Neural progenitor cell (in vitro differentiated cells): ENCODE measurements around the gene ABCA3. TPM values are rescaled to one million over a fixed set of nuclear protein-coding genes. Genes with fewer than 3 reads are reported as not detected.

Experiments
- DNase-seq: peaks from one replicate; pipeline ENCODE4 v3.0.0-alpha.2; 2016; ENCODE audit warnings: low spot score
- H2AFZ ChIP-seq: fragments of 200-600 bp; sonication (generic); replicated peaks from 2 replicates; pipeline ENCODE4 v1.6.1; 2016; ENCODE audit warnings: antibody characterized with exemption
- H3F3A ChIP-seq: fragments of 200-600 bp; sonication (generic); 2 replicates; pipeline ENCODE4 v1.6.1; 2016; ENCODE audit warnings: antibody characterized with exemption, low read depth
- H3K27ac ChIP-seq: fragments of 200-600 bp; sonication (generic); 2 replicates; pipeline ENCODE4 v1.5.1; 2016; ENCODE audit warnings: mild to moderate bottlenecking
- H3K27me3 ChIP-seq: fragments of 200-600 bp; sonication (generic); 2 replicates; pipeline ENCODE4 v1.6.1; 2016; ENCODE audit warnings: mild to moderate bottlenecking, moderate library complexity
- H3K36me3 ChIP-seq: fragments of 200-600 bp; sonication (generic); 2 replicates; pipeline ENCODE4 v1.5.1; 2016
- H3K4me1 ChIP-seq: fragments of 200-600 bp; sonication (generic); 2 replicates; pipeline ENCODE4 v1.6.1; 2016; ENCODE audit warnings: mixed run types
- H3K4me2 ChIP-seq: fragments of 200-600 bp; sonication (generic); 2 replicates; pipeline ENCODE4 v1.6.1; 2016
- H3K4me3 ChIP-seq: fragments of 200-600 bp; sonication (generic); 2 replicates; pipeline ENCODE4 v1.5.1; 2016
- H3K79me2 ChIP-seq: fragments of 200-600 bp; sonication (generic); 2 replicates; pipeline ENCODE4 v1.6.1; 2016; ENCODE audit warnings: low read depth
- H3K9ac ChIP-seq: fragments of 200-600 bp; sonication (generic); 2 replicates; pipeline ENCODE4 v1.6.1; 2016
- H3K9me3 ChIP-seq: fragments of 200-600 bp; sonication (generic); 2 replicates; pipeline ENCODE4 v1.5.1; 2016; ENCODE audit warnings: low read depth
- H4K20me1 ChIP-seq: fragments of 200-600 bp; sonication (generic); 2 replicates; pipeline ENCODE4 v1.6.1; 2016; ENCODE audit warnings: low read depth
- H3K27ac Mint-ChIP-seq: 3 replicates; pipeline ENCODE4 v1.8.0; 2021; ENCODE audit warnings: mixed read lengths
- H3K27me3 Mint-ChIP-seq: 2 replicates; pipeline ENCODE4 v1.8.0; 2022; ENCODE audit warnings: low read depth, mild to moderate bottlenecking, inconsistent platforms, moderate library complexity, mixed read lengths; ENCODE audit not compliant: insufficient read depth
- H3K36me3 Mint-ChIP-seq: 3 replicates; pipeline ENCODE4 v1.8.0; 2021; ENCODE audit warnings: mixed read lengths
- H3K4me1 Mint-ChIP-seq: 3 replicates; pipeline ENCODE4 v1.8.0; 2021; ENCODE audit warnings: mixed read lengths
- H3K4me3 Mint-ChIP-seq: 3 replicates; pipeline ENCODE4 v1.8.0; 2021; ENCODE audit warnings: mild to moderate bottlenecking, moderate library complexity, mixed read lengths
- H3K9me3 Mint-ChIP-seq: 3 replicates; pipeline ENCODE4 v1.8.0; 2020; ENCODE audit warnings: mixed read lengths
- EZH2 ChIP-seq: fragments of 200-600 bp; sonication (generic); IDR thresholded peaks from 2 replicates; pipeline ENCODE4 v1.6.1; 2017; ENCODE audit warnings: antibody characterized with exemption, mild to moderate bottlenecking, moderate library complexity
- EZH2phosphoT487 ChIP-seq: fragments of 200-600 bp; sonication (generic); IDR thresholded peaks from 2 replicates; pipeline ENCODE4 v1.6.1; 2017; ENCODE audit warnings: antibody characterized with exemption
- total RNA-seq: library from RNA; depleted of rRNA; stranded (reverse); fragments of >200 nt; gene quantifications from 2 replicates; pipeline ENCODE4 v1.2.3, GENCODE V29; 2015; ENCODE audit warnings: low replicate concordance
- TF ChIP-seq, protein P1 (sequence below): fragments of 200-600 bp; sonication (generic); IDR thresholded peaks from 2 replicates; pipeline ENCODE4 v1.5.1; 2017; ENCODE audit warnings: antibody characterized with exemption, mild to moderate bottlenecking

Gene ABCA3
- total RNA-seq, 1 donor from 2014 or later: 9.7 TPM

DNA sequence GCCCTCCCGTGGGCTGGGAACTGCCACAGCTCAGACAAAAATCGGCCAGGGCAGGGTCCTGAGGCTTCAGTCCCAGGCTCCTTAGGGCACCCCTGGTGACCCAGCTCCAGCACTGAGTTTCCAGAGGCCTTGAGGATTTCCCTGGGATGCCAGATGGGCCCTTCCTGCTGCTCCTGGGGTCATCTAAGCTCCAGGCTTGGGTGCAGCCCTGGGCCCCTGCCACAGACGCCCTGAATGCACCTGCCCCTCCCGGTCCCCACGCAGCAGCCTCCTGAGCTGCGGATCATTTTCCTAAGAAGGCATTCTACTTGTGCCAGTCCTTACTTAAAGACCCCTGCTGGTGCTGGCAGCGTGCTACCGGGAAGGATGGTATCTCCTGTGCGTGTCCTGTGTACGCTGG lies 66.6 kb downstream of the ABCA3 start:
- Mint-ChIP-seq H3K4me3 (no peak overlapping the region), H3K9me3 (no peaks in the 10 kb centered on the region), H3K4me1 (peaks cover 9% of the 10 kb centered on the region), H3K27me3 (peaks cover 4% of the 10 kb centered on the region), H3K36me3 (no peaks in the 10 kb centered on the region), H3K27ac (no peak overlapping the region)
- Histone ChIP-seq H3K27me3 (no peaks in the 10 kb centered on the region), H3K9me3 (no peaks in the 10 kb centered on the region), H3K36me3 (no peaks in the 10 kb centered on the region), H3F3A (peaks cover 7% of the 10 kb centered on the region), H3K27ac (no peak overlapping the region), H3K4me2 (no peak overlapping the region), H3K79me2 (peaks cover 17% of the 10 kb centered on the region), H3K4me3 (no peak overlapping the region), H3K9ac (no peak overlapping the region), H3K4me1 (peaks cover 3% of the 10 kb centered on the region), H2AFZ (no peak overlapping the region), H4K20me1 (peaks cover 10% of the 10 kb centered on the region)
- DNase-seq: no peak
- TF ChIP-seq EZH2phosphoT487: no peak
- no peak for TF ChIP-seq EZH2

DNA sequence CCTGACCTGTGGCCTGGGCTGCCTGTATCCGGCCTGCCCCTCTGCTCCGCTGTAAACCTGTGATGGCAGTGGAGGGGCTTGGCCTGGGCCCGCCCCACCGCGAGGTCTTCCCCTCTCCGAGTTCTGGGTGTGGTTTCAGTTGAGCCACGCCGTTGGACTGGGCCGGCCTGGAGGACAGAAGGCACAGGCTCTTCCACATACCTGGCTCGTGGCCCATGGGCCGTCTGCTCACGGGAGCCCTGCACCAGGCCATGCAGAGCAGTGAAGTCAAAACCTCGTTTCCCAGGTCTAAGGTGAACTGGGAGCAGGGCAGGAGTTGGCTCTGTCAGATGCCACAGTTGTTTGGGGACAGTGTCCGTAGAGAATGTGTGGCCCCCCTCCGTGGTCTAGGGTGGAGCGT lies 67.0 kb downstream of the ABCA3 start:
- H3K9ac ChIP-seq: no peak overlapping the region
- H2AFZ ChIP-seq: no peak overlapping the region
- no peak overlapping the region for H3K27ac Mint-ChIP-seq
- H3K27me3 Mint-ChIP-seq: peaks cover 4% of the 10 kb centered on the region
- H3K27ac ChIP-seq: no peak overlapping the region
- H3K9me3 Mint-ChIP-seq: no peaks in the 10 kb centered on the region
- no peaks in the 10 kb centered on the region for H3K36me3 Mint-ChIP-seq
- H3F3A ChIP-seq: peaks cover 7% of the 10 kb centered on the region
- no peak overlapping the region for H3K4me3 Mint-ChIP-seq
- peaks cover 13% of the 10 kb centered on the region for H4K20me1 ChIP-seq
- TF ChIP-seq, protein P1, sequence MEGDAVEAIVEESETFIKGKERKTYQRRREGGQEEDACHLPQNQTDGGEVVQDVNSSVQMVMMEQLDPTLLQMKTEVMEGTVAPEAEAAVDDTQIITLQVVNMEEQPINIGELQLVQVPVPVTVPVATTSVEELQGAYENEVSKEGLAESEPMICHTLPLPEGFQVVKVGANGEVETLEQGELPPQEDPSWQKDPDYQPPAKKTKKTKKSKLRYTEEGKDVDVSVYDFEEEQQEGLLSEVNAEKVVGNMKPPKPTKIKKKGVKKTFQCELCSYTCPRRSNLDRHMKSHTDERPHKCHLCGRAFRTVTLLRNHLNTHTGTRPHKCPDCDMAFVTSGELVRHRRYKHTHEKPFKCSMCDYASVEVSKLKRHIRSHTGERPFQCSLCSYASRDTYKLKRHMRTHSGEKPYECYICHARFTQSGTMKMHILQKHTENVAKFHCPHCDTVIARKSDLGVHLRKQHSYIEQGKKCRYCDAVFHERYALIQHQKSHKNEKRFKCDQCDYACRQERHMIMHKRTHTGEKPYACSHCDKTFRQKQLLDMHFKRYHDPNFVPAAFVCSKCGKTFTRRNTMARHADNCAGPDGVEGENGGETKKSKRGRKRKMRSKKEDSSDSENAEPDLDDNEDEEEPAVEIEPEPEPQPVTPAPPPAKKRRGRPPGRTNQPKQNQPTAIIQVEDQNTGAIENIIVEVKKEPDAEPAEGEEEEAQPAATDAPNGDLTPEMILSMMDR: no peak
- TF ChIP-seq EZH2phosphoT487 (no peak), EZH2 (no peak)
- no peaks in the 10 kb centered on the region for H3K9me3 ChIP-seq
- peaks cover 3% of the 10 kb centered on the region for H3K4me1 ChIP-seq
- H3K4me2 ChIP-seq: no peak overlapping the region
- peaks cover 19% of the 10 kb centered on the region for H3K79me2 ChIP-seq
- no peaks in the 10 kb centered on the region for H3K36me3 ChIP-seq
- no peaks in the 10 kb centered on the region for H3K27me3 ChIP-seq
- no peak for DNase-seq
- peaks cover 9% of the 10 kb centered on the region for H3K4me1 Mint-ChIP-seq
- H3K4me3 ChIP-seq: no peak overlapping the region

DNA sequence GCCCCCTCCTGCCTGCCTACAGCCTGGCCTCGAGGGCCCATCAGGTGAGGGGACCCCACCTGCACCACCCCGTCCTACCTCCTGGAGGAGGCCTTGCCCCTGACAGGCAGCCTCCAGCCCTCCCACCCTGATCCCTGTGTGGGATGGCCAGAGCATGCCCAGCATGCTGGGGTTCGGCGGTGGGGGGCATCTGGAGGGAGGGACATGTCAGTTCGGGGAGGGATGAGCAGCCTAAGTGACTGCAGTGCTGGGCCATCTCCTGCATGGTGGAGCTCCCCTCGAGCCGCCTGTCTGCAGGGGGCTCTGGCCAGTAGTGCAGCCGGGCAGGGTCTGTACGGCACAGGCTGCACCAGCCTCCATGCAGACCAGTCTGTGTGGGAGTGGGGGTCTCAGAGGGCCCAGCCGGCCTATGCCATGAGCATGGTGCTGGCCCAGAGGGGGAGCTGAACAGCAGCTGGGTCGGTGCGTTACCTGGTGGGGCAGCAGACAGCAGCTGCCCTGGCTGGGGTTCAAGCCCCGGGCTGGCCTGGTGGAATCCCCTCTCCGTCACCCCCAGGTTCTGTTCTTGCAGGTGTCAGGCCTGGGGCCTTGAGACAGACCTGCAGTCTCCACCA lies 68.6 kb downstream of the ABCA3 start:
- peaks cover 6% of the 10 kb centered on the region for H3K27me3 Mint-ChIP-seq
- Histone ChIP-seq H3K27me3 (no peaks in the 10 kb centered on the region), H3K4me3 (no peak overlapping the region), H3F3A (peaks cover 12% of the 10 kb centered on the region), H4K20me1 (peaks cover 20% of the 10 kb centered on the region), H3K4me2 (no peak overlapping the region), H3K36me3 (no peaks in the 10 kb centered on the region), H3K27ac (no peak overlapping the region), H3K4me1 (peaks cover 3% of the 10 kb centered on the region), H3K9ac (no peak overlapping the region), H2AFZ (no peak overlapping the region), H3K9me3 (no peaks in the 10 kb centered on the region), H3K79me2 (peaks cover 29% of the 10 kb centered on the region)
- DNase-seq: no peak
- TF ChIP-seq EZH2: no peak
- TF ChIP-seq EZH2phosphoT487: no peak
- TF ChIP-seq, protein P1: no peak
- no peaks in the 10 kb centered on the region for H3K9me3 Mint-ChIP-seq
- no peak overlapping the region for H3K27ac Mint-ChIP-seq
- peaks cover 10% of the 10 kb centered on the region for H3K4me1 Mint-ChIP-seq
- H3K4me3 Mint-ChIP-seq: no peak overlapping the region
- peaks cover under 1% of the 10 kb centered on the region for H3K36me3 Mint-ChIP-seq
